NCI-H69 (cell line): ENCODE data around the gene IFI44L.

Experiments used
- DNase-seq: peaks from one replicate; lab custom pipeline; 2025; lab: John Stamatoyannopoulos, UW

The IFI44L gene

GRCh38 chr1:78641558-78641957 is 21.3 kb downstream of the IFI44L start:
- no peak for DNase-seq

- DNase-seq = no peak
Observed at GRCh38 chr1:78645723-78646122, 25.5 kb downstream of the IFI44L start.

GRCh38 chr1:78647238-78647637 is 27.0 kb downstream of the IFI44L start:
- DNase-seq = no peak

- no peak for DNase-seq
Observed at GRCh38 chr1:78649628-78650027, 29.4 kb downstream of the IFI44L start, which contains the start of gene IFI44. Gene IFI44, plus strand, starts transcription at chr1:78649831. Its CDS starts 365 bp downstream, at chr1:78650196.

- DNase-seq = no peak
Observed at GRCh38 chr1:78650114-78650660, 29.9 kb downstream of the IFI44L start.

- no peak for DNase-seq
Observed at GRCh38 chr1:78651241-78651640, 31.0 kb downstream of the IFI44L start.

- DNase-seq = no peak
Observed at GRCh38 chr1:78652019-78652560, 31.8 kb downstream of the IFI44L start.

- DNase-seq = no peak
Observed at GRCh38 chr1:78658901-78659300, 38.7 kb downstream of the IFI44L start.

GRCh38 chr1:78663923-78664322 is 43.7 kb downstream of the IFI44L start:
- no peak for DNase-seq

- DNase-seq = no peak
Observed at GRCh38 chr1:78664763-78665162, 44.5 kb downstream of the IFI44L start.

- no peak for DNase-seq
Observed at GRCh38 chr1:78665809-78666208, 45.6 kb downstream of the IFI44L start.

GRCh38 chr1:78667939-78668338 is 47.7 kb downstream of the IFI44L start:
- DNase-seq = no peak

- DNase-seq = no peak
Observed at GRCh38 chr1:78668427-78668826, 48.2 kb downstream of the IFI44L start.

GRCh38 chr1:78672428-78672827 is 52.2 kb downstream of the IFI44L start:
- no peak for DNase-seq

GRCh38 chr1:78673120-78673519 is 52.9 kb downstream of the IFI44L start:
- DNase-seq = peak; percentile 3

- DNase-seq = peak; percentile 36
Observed at GRCh38 chr1:78676347-78676982, 56.2 kb downstream of the IFI44L start.

GRCh38 chr1:78676993-78677392 is 56.7 kb downstream of the IFI44L start:
- DNase-seq = no peak

- DNase-seq = no peak
Observed at GRCh38 chr1:78677788-78678187, 57.5 kb downstream of the IFI44L start.

GRCh38 chr1:78678324-78678723 is 58.1 kb downstream of the IFI44L start:
- DNase-seq = no peak

GRCh38 chr1:78681265-78681664 is 61.0 kb downstream of the IFI44L start:
- DNase-seq = no peak

- DNase-seq = no peak
Observed at GRCh38 chr1:78682496-78682895, 62.2 kb downstream of the IFI44L start.

GRCh38 chr1:78683079-78683478 is 62.8 kb downstream of the IFI44L start:
- DNase-seq = no peak

GRCh38 chr1:78687315-78687714 is 67.1 kb downstream of the IFI44L start:
- no peak for DNase-seq

- no peak for DNase-seq
Observed at GRCh38 chr1:78687914-78688313, 67.7 kb downstream of the IFI44L start.
